DMS 273 treated with DMSO at 0.1 percent for 48 hours (cell line): ENCODE measurements around the gene CKAP2L.

Experiments
- DNase-seq: peaks from one replicate; lab custom pipeline; 2025; lab: John Stamatoyannopoulos, UW

CKAP2L gene

GRCh38 chr2:112760149-112760548, 4.3 kb downstream of the CKAP2L start:
- DNase-seq, result no peak

DNA sequence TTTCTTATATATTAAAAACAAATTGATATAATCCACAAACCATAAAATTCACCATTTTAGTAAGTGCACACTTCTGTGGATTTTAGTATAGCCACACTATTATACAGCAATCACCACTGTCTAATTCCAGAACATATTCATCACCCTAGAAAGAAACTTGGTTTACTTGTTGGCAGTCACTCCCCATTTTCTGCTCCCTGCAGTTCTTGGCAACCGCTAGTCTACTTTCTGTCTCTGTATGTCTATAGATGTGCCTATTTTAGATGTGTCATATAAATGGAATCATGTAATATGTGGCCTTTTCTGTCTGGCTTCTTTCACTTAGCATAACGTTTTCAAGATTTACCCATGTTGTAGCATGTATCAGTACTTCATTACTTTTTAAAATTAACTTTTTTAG, 5.7 kb downstream of the CKAP2L start:
- no peak for DNase-seq

DNA sequence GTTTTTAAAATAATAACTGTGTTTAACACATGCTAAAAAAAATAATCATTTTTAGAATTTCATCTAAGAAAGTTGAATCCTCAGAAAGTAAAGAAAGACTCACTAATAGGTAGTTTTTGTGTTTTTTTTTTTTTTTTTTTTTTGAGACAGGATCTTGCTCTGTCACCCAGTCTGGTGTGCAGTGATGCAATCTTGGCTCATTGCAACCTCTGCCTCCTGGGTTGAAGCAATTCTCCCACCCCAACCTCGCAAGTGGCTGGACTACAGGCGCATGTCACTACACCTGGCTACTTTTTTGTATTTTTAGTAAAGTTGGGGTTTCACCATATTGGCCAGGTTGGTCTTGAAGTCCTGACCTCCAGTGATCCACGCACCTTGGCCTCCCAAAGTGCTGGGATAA, 7.1 kb downstream of the CKAP2L start:
- DNase-seq, result no peak

- DNase-seq, result no peak
These were observed 8.2 kb downstream of the CKAP2L start for GRCh38 chr2:112756207-112756606.

DNA sequence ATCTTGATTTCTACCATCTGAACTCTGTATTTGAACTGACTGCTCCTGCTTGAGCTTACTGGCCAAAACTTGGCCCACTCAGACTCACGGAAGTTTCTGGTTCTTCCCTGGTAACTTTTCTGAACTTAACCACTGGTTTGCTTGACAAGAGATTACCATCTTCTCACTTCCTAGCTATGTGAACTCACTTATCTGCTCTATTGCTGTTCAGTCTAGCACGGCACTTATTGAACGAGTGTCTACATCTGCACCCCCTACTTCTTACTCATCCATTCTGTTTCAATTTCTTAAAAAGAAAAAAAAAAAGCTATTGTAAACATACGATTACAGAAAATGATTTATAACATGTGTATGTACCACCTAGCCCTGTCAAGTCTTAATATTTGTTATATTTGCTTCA, 9.0 kb downstream of the CKAP2L start:
- DNase-seq, result no peak

DNA sequence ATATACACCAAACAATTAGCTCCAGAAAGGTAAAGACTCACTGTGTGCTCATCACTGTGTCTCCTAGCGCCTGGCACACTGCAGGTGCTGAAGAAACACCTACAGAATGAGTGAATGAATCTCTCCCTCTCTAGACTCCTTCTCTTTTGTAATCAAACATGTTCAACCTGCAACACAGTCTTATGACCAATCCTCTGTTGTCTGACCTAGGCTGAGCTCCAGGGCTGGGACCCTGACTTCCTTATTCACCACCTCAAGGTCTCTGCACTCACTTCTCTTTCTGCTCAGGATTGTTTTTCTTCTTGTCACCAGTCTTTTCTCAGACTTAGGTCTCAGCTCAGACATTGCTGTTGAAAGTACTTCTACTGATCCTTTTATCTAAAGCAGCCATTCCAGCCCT, 9.8 kb downstream of the CKAP2L start:
- DNase-seq, result no peak

GRCh38 chr2:112752667-112753066, 11.7 kb downstream of the CKAP2L start:
- no peak for DNase-seq

- no peak for DNase-seq
These were observed 12.8 kb downstream of the CKAP2L start for GRCh38 chr2:112751451-112752197.

GRCh38 chr2:112750560-112750843, 13.9 kb downstream of the CKAP2L start:
- no peak for DNase-seq

DNA sequence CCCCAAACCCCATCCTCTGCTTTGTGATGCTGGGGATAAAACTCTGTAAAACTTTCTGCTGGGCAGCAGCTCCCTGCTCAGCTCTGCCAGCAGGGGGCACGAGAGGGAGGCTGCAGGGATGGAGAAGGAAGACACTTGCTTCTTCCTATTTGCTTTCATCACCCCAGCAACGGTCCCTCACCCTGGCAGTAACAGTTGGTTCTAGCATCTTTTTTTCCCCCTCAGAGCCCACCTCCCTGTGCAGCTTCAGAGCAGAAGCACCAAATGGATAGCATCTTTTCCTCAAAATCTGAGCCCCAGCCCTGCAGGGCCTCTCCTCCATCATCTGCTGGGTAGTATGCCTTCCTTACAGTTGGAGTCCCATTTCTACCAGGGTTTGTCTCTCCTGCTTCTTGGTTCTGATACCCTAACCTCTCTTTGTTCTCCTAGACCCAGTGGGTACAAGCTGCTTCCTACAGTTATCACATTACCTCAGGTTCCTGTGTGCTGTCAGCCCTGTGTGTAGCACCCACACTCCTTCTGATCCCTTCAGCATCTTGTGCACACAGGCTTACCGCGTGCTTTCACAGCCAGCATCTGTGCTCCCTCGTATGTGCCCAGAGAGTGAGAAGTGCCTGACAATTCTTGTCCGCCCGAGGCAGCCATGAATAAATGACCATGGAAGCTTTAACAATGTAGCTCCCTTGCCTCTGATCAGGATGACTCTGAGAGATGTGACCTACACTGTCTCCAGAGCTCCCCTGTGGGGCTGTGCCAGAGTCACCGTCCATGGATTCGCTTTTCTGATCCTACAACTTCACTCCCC, 14.5 kb downstream of the CKAP2L start:
- DNase-seq, result peak; percentile 3

DNA sequence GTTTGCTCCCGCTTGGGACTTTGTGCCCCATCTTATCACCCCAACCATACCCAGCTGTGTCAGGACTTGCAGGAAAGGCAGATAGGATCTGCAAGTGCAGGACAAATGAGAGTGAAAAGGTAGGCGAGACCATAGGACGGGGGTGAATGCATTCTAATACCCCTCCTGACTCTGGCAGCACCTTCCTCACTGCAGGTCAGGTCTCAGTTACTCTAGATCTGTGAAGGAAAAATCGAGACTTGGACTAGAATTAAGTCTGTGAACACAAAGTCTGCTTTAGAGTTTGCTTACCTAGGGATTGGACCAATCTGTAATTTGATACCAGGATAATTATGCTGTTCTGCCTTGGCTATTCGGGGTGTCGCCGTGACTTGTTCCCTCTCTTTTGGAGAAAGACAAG, 23.9 kb downstream of the CKAP2L start:
- DNase-seq, result no peak

GRCh38 chr2:112737542-112738232, 26.7 kb downstream of the CKAP2L start:
- no peak for DNase-seq

DNA sequence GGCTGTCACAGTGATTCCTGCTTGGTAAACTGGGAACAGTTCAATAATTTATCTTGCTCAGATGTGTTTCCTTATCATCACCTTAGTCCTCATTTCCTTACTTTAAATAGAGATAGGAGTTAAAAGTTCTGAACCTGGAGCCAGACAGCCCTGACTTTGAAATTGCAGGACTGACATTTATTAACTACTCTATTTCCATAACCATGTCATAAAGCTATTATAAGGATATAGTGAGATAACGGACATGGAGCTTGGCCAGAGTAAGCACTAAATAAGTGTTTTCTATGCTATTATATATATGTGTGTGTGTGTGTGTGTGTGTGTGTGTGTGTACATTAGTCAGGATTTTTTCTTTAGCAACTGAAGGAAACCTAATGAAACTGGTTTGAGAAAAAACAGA, 30.5 kb downstream of the CKAP2L start:
- no peak for DNase-seq

- DNase-seq, result no peak
These were observed 31.0 kb downstream of the CKAP2L start for GRCh38 chr2:112733456-112733855.

DNA sequence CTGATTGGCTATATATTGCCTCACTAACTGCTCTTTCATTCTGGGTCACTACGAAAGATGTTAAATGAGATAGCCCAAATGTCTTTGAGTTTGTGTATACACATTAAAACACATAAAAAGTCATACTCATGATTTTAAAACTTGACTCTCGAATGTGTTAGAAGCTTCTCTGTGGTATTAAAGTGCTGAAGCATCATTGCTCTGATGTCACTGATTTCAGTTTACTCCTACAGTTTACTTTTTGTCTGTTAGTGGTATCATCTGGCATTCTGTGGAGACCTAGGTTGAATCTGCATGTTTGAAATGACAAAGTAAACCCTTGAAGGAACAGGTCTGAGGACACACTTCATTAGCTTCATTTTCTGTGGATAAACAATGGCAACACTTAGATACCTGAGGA, 32.9 kb downstream of the CKAP2L start:
- no peak for DNase-seq

DNA sequence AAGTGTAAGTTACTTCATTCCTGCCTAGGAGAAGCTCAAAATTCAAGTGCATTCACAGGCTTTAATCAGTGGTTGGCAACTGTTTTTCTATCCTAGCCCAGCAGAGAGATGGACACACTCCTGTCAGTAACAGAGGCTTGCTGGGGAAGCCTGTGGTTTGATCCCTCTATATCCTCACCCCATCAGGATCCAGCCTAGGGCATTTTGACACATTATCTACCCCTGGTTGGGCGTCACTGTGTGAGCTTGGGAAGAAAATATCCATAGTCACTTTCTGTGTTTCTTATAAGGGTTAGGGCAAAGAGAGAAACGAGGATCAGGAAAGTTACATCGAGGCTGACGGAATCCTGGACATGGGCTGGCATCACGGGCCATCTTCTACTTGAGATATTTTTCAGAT, 33.6 kb downstream of the CKAP2L start:
- no peak for DNase-seq

GRCh38 chr2:112730216-112730615, 34.2 kb downstream of the CKAP2L start:
- no peak for DNase-seq

DNA sequence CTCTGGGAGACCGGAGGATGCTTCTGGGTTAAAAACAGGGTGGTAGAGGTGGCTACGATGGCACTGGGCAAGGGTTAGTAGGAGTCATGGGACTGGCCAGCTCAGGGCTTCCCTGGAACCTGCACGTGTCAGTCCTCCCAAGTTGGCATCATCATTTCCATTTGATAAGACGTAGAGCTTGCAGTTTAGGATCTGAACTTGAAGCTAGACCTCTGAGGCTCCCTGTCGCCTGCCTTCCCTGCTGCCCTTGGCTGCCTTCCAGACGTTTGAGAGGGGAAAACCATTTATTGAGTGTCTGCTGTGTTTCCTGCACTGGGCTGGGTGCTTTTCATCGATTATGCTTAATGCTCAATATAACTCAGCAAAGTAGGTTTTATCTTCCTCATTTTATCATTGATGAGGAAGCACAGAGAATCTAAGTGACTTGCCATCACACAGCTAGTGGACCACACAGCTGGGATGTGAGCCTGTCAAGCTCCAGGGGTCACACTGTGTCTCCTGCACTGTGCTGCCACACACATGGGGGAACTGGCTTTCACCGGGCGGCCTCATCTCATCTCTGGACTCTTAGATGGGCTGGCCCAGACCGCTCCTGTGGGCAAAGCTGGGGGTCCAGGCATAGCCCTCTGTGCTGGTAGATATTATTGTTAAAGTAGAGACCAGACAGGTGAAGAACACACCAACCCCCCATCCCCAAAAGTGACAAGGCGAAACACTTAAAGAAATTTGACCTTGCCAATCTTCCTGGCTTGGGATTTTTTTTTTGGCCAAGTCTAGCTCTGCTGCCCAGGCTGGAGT, 35.8 kb downstream of the CKAP2L start:
- DNase-seq, result no peak

- DNase-seq, result no peak
These were observed 36.4 kb downstream of the CKAP2L start for GRCh38 chr2:112728029-112728362.

- no peak for DNase-seq
These were observed 37.0 kb downstream of the CKAP2L start for GRCh38 chr2:112727276-112728028.

DNA sequence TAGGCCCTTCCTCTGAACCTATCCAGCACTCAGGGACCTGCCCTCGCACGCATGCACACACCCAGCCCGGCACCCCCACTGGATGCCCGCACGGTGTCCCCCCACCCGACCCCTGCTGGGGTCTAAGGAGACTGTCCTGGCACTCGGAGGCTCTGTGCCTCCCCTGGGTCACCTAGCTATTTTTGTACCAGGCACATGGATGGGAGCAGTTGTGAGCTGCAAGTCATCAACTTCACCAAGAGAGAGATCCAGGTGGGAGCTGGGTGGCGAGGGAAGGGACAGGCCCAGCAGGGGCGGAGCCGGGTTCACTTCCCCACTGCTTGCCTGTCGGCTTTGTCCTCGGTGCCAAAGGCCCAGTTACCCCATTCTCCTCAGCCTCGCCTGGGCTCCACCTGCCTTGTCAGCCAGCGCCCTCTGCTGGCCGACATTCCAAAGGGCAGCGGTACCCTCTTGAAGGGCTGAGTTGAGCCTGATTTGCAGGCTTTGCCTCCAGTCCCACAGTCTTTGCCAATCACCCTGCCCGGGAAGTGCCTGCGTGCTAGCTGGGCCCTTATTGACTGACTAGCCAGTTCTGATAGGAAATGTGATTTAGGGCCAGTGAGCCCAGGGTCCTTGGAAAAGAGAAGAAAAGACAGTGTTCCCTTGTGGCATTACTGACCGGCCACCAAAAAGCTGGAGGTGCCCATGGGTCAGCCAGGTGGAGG, 37.8 kb downstream of the CKAP2L start:
- DNase-seq, result peak; percentile 72
